Measurements from ENCODE around the gene NAGLU.
A peak's percentile ranks its signal among the peaks of the same experiment; 100 is the strongest.

The NAGLU gene

GRCh38 chr17:42565523-42566214, 29.6 kb downstream of the NAGLU start:
- DNase-seq, result no peak

GRCh38 chr17:42566215-42566882, 30.3 kb downstream of the NAGLU start:
- DNase-seq, result no peak

- peak; percentile 93 for DNase-seq
These were observed 31.0 kb downstream of the NAGLU start, which contains the start of gene MLX for GRCh38 chr17:42566883-42567573. MLX (plus strand) TSS chr17:42567100; CDS start chr17:42567125, 25 bp downstream.

GRCh38 chr17:42568341-42569111, 32.5 kb downstream of the NAGLU start:
- DNase-seq, result no peak

GRCh38 chr17:42571435-42572225, 35.6 kb downstream of the NAGLU start:
- DNase-seq, result no peak

GRCh38 chr17:42573095-42573494, 37.1 kb downstream of the NAGLU start:
- no peak for DNase-seq

- no peak for DNase-seq
These were observed 38.4 kb downstream of the NAGLU start for GRCh38 chr17:42574463-42574862.

GRCh38 chr17:42577140-42577531, 41.1 kb downstream of the NAGLU start:
- DNase-seq, result no peak

- DNase-seq, result peak; percentile 92
These were observed 41.7 kb downstream of the NAGLU start, which contains the start of gene PSMC3IP for GRCh38 chr17:42577532-42578281. PSMC3IP (minus strand) TSS chr17:42577729; CDS start chr17:42577686, 43 bp downstream.

- peak; percentile 73 for DNase-seq
These were observed 42.3 kb downstream of the NAGLU start for GRCh38 chr17:42578282-42578869.

- DNase-seq, result no peak
These were observed 43.9 kb downstream of the NAGLU start for GRCh38 chr17:42579794-42580551.

- DNase-seq, result no peak
These were observed 45.8 kb downstream of the NAGLU start for GRCh38 chr17:42581744-42582270.

GRCh38 chr17:42584880-42585279, 48.8 kb downstream of the NAGLU start:
- DNase-seq, result no peak

- no peak for DNase-seq
These were observed 49.3 kb downstream of the NAGLU start for GRCh38 chr17:42585353-42585752.

GRCh38 chr17:42586514-42587230, 50.6 kb downstream of the NAGLU start:
- DNase-seq, result no peak

- DNase-seq, result no peak
These were observed 54.8 kb downstream of the NAGLU start for GRCh38 chr17:42590886-42591285.

GRCh38 chr17:42591411-42591810, 55.4 kb downstream of the NAGLU start:
- DNase-seq, result no peak

All from CD4-positive, alpha-beta T cell treated with Interleukin-12 subunit alpha and Interleukin-12 subunit beta, for 1 hour (primary cell).